Renal cortex interstitium (tissue), 11 donors: ENCODE data around the gene LAPTM4A. TPM values are rescaled to one million over a fixed set of nuclear protein-coding genes. Genes with fewer than 3 reads are reported as not detected.
A peak's percentile ranks its signal among the peaks of the same experiment; 100 is the strongest.

Source experiments
- DNase-seq, 11 donors: peaks; one replicate each; pipeline ENCODE4 v3.0.0-alpha.2; 2013; ENCODE audit warnings: low read depth in 9 of 11, low spot score in 4 of 11; ENCODE audit errors: extremely low read depth in 1 of 11
- polyA plus RNA-seq, 3 donors: library from polyadenylated mRNA; unstranded; fragments of 120-200 nt; gene quantifications; one replicate each; pipeline ENCODE4 v1.2.1, GENCODE V29; 2013; ENCODE audit not compliant: insufficient read length in 3 of 3

Gene LAPTM4A
- polyA plus RNA-seq, 3 donors: 417 to 496 (median 433) TPM

- no peak for DNase-seq
These were observed 13.8 kb downstream of the LAPTM4A start for GRCh38 chr2:20037660-20038059.

- no peak for DNase-seq
These were observed 15.3 kb downstream of the LAPTM4A start for GRCh38 chr2:20035955-20036666.

- peak in 1 of 11 donors; percentile 14 for DNase-seq
These were observed 16.6 kb downstream of the LAPTM4A start for GRCh38 chr2:20034821-20035220.

- DNase-seq: no peak
These were observed 17.2 kb downstream of the LAPTM4A start for GRCh38 chr2:20034218-20034617.

GRCh38 chr2:20033322-20033721 is 18.1 kb downstream of the LAPTM4A start:
- DNase-seq: no peak

GRCh38 chr2:20030224-20030623 is 21.2 kb downstream of the LAPTM4A start:
- DNase-seq: no peak

- no peak for DNase-seq
These were observed 23.6 kb downstream of the LAPTM4A start for GRCh38 chr2:20027705-20028434.

- DNase-seq: no peak
These were observed 24.2 kb downstream of the LAPTM4A start for GRCh38 chr2:20027260-20027677.

- no peak for DNase-seq
These were observed 26.2 kb downstream of the LAPTM4A start for GRCh38 chr2:20025065-20025786.

- DNase-seq: no peak
These were observed 27.7 kb downstream of the LAPTM4A start for GRCh38 chr2:20023688-20024087.

GRCh38 chr2:20021405-20022009 is 29.9 kb downstream of the LAPTM4A start:
- DNase-seq: no peak

GRCh38 chr2:20019747-20020146 is 31.7 kb downstream of the LAPTM4A start:
- DNase-seq: no peak

GRCh38 chr2:20018601-20019152 is 32.8 kb downstream of the LAPTM4A start:
- no peak for DNase-seq

- DNase-seq: no peak
These were observed 35.1 kb downstream of the LAPTM4A start for GRCh38 chr2:20016346-20016745.

- peak in 4 of 11 donors; percentile 24 to 62 (median 48) for DNase-seq
These were observed 35.8 kb downstream of the LAPTM4A start for GRCh38 chr2:20015482-20016083.

- no peak for DNase-seq
These were observed 38.1 kb downstream of the LAPTM4A start for GRCh38 chr2:20013126-20013849.

- no peak for DNase-seq
These were observed 38.9 kb downstream of the LAPTM4A start, which contains the start of gene MATN3 for GRCh38 chr2:20012282-20013125. Gene MATN3 (minus strand): TSS chr2:20012668. CDS start chr2:20012631, 37 bp downstream.

GRCh38 chr2:20012032-20012281 is 39.5 kb downstream of the LAPTM4A start:
- DNase-seq: no peak
